ENCODE measurements around the gene SMNDC1.

GRCh38 chr10:110313674-110314073 is 9.0 kb upstream of the SMNDC1 start:
- TF ChIP-seq CTCF (IDR thresholded peaks at IDR 0.05; ENCODE audit: insufficient read depth, low read depth, low read length) = no peak
- TF ChIP-seq EZH2 (IDR thresholded peaks at IDR 0.05; ENCODE audit: insufficient read depth, low read length) = no peak
